ENCODE results near the gene TNFAIP3. TPM values are rescaled to one million over a fixed set of nuclear protein-coding genes. Genes with fewer than 3 reads are reported as not detected.

Gene TNFAIP3
- total RNA-seq, 1 donor from 2014 or later = 16.8 TPM

- Histone ChIP-seq H3K9me3 (ENCODE audit: insufficient read depth, low read depth, low read length) (no peaks in the 10 kb centered on the region), H3K4me2 (ENCODE audit: low read length) (no peak overlapping the region), H3K27ac (ENCODE audit: low read depth, low read length) (no peak overlapping the region), H2AFZ (ENCODE audit: low read depth, low read length) (no peak overlapping the region), H3K27me3 (ENCODE audit: insufficient read depth, low read length) (no peaks in the 10 kb centered on the region), H4K20me1 (ENCODE audit: insufficient read depth, low read length) (peaks cover 4% of the 10 kb centered on the region), H3K4me3 (ENCODE audit: insufficient read depth, low read depth, low read length) (no peak overlapping the region), H3K36me3 (ENCODE audit: insufficient read depth, low read length) (peaks cover 66% of the 10 kb centered on the region), H3K4me1 (ENCODE audit: insufficient read depth, low read length) (no peaks in the 10 kb centered on the region), H3K9ac (ENCODE audit: low read length) (no peak overlapping the region), H3K79me2 (ENCODE audit: insufficient read depth, low read length) (peaks cover 4% of the 10 kb centered on the region)
- no peak overlapping the region for H3K4me3 Mint-ChIP-seq (ENCODE audit: unreplicated experiment)
- no peak overlapping the region for H3K27ac Mint-ChIP-seq (ENCODE audit: unreplicated experiment)
- H3K4me1 Mint-ChIP-seq (ENCODE audit: low read depth, unreplicated experiment) = peaks cover 22% of the 10 kb centered on the region
- FAIRE-seq (no peak), DNase-seq (ENCODE audit: low read depth) (no peak)
- no peaks in the 10 kb centered on the region for H3K9me3 Mint-ChIP-seq (ENCODE audit: unreplicated experiment)
- H3K27me3 Mint-ChIP-seq (ENCODE audit: low read depth, unreplicated experiment) = no peaks in the 10 kb centered on the region
- H3K36me3 Mint-ChIP-seq (ENCODE audit: low read depth, unreplicated experiment) = peaks cover 25% of the 10 kb centered on the region
- TF ChIP-seq EZH2 (IDR thresholded peaks at IDR 0.05; ENCODE audit: insufficient read depth, low read length) = no peak
- TF ChIP-seq, protein P1, sequence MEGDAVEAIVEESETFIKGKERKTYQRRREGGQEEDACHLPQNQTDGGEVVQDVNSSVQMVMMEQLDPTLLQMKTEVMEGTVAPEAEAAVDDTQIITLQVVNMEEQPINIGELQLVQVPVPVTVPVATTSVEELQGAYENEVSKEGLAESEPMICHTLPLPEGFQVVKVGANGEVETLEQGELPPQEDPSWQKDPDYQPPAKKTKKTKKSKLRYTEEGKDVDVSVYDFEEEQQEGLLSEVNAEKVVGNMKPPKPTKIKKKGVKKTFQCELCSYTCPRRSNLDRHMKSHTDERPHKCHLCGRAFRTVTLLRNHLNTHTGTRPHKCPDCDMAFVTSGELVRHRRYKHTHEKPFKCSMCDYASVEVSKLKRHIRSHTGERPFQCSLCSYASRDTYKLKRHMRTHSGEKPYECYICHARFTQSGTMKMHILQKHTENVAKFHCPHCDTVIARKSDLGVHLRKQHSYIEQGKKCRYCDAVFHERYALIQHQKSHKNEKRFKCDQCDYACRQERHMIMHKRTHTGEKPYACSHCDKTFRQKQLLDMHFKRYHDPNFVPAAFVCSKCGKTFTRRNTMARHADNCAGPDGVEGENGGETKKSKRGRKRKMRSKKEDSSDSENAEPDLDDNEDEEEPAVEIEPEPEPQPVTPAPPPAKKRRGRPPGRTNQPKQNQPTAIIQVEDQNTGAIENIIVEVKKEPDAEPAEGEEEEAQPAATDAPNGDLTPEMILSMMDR (IDR thresholded peaks at IDR 0.05; ENCODE audit: insufficient read depth, low read depth, low read length) = peak; percentile 12
Measured at GRCh38 chr6:137878486-137879285, 11.6 kb downstream of the TNFAIP3 start.

GRCh38 chr6:137879299-137879698 lies 12.2 kb downstream of the TNFAIP3 start:
- Mint-ChIP-seq H3K4me3 (ENCODE audit: unreplicated experiment) (no peak overlapping the region), H3K27ac (ENCODE audit: unreplicated experiment) (no peak overlapping the region), H3K4me1 (ENCODE audit: low read depth, unreplicated experiment) (peaks cover 20% of the 10 kb centered on the region), H3K27me3 (ENCODE audit: low read depth, unreplicated experiment) (no peaks in the 10 kb centered on the region), H3K36me3 (ENCODE audit: low read depth, unreplicated experiment) (peaks cover 25% of the 10 kb centered on the region), H3K9me3 (ENCODE audit: unreplicated experiment) (no peaks in the 10 kb centered on the region)
- no peak for FAIRE-seq
- peaks cover 4% of the 10 kb centered on the region for H4K20me1 ChIP-seq (ENCODE audit: insufficient read depth, low read length)
- no peak overlapping the region for H2AFZ ChIP-seq (ENCODE audit: low read depth, low read length)
- peaks cover under 1% of the 10 kb centered on the region for H3K79me2 ChIP-seq (ENCODE audit: insufficient read depth, low read length)
- TF ChIP-seq, protein P1 (IDR thresholded peaks at IDR 0.05; ENCODE audit: insufficient read depth, low read depth, low read length) = no peak
- TF ChIP-seq EZH2 (IDR thresholded peaks at IDR 0.05; ENCODE audit: insufficient read depth, low read length) = no peak
- H3K9ac ChIP-seq (ENCODE audit: low read length) = no peak overlapping the region
- H3K27me3 ChIP-seq (ENCODE audit: insufficient read depth, low read length) = no peaks in the 10 kb centered on the region
- no peaks in the 10 kb centered on the region for H3K9me3 ChIP-seq (ENCODE audit: insufficient read depth, low read depth, low read length)
- no peaks in the 10 kb centered on the region for H3K4me1 ChIP-seq (ENCODE audit: insufficient read depth, low read length)
- H3K36me3 ChIP-seq (ENCODE audit: insufficient read depth, low read length) = peaks cover 66% of the 10 kb centered on the region
- H3K4me3 ChIP-seq (ENCODE audit: insufficient read depth, low read depth, low read length) = no peak overlapping the region
- no peak for DNase-seq (ENCODE audit: low read depth)
- H3K4me2 ChIP-seq (ENCODE audit: low read length) = no peak overlapping the region
- H3K27ac ChIP-seq (ENCODE audit: low read depth, low read length) = no peak overlapping the region

Measured in astrocyte (in vitro differentiated cells and primary cell).